DOHH2 (cell line): ENCODE data around the gene MACROD2.

ENCODE experiments used
- H3F3A ChIP-seq: fragments of 200-600 bp; sonication (generic), shearing (Covaris generic); 2 replicates; pipeline ENCODE4 v1.6.0; 2016; ENCODE audit warnings: antibody characterized with exemption, mild to moderate bottlenecking; ENCODE audit not compliant: control insufficient read depth, insufficient read depth
- H3K27ac ChIP-seq: fragments of 200-600 bp; sonication (generic); 2 replicates; pipeline ENCODE4 v1.5.1; 2014; ENCODE audit warnings: low read depth, mild to moderate bottlenecking, low read length, moderate library complexity
- H3K27me3 ChIP-seq: fragments of 200-600 bp; sonication (generic); 2 replicates; pipeline ENCODE4 v1.6.1; 2014; ENCODE audit warnings: mild to moderate bottlenecking, low read length, mixed read lengths; ENCODE audit not compliant: control insufficient read depth
- H3K36me3 ChIP-seq: fragments of 200-600 bp; sonication (generic); 2 replicates; pipeline ENCODE4 v1.6.1; 2014; ENCODE audit warnings: mild to moderate bottlenecking, low read length, moderate library complexity, mixed read lengths; ENCODE audit not compliant: control insufficient read depth
- H3K4me1 ChIP-seq: fragments of 200-600 bp; sonication (generic); 2 replicates; pipeline ENCODE4 v1.6.1; 2014; ENCODE audit warnings: mild to moderate bottlenecking, low read length, mixed read lengths; ENCODE audit not compliant: control insufficient read depth
- H3K4me2 ChIP-seq: fragments of 200-600 bp; sonication (generic); 2 replicates; pipeline ENCODE4 v1.6.0; 2014; ENCODE audit warnings: mild to moderate bottlenecking, low read length, moderate library complexity
- H3K4me3 ChIP-seq: fragments of 200-600 bp; sonication (generic); 2 replicates; pipeline ENCODE4 v1.5.1; 2014; ENCODE audit warnings: mild to moderate bottlenecking, low read length, mixed read lengths
- H3K79me2 ChIP-seq: fragments of 200-600 bp; sonication (generic); 2 replicates; pipeline ENCODE4 v1.6.1; 2014; ENCODE audit warnings: mild to moderate bottlenecking, low read length, mixed read lengths; ENCODE audit not compliant: control insufficient read depth
- H3K9me2 ChIP-seq: fragments of 200-600 bp; sonication (generic); replicated peaks from 2 replicates; pipeline ENCODE4 v1.6.1; 2014; ENCODE audit warnings: mild to moderate bottlenecking, low read length, mixed read lengths; ENCODE audit not compliant: control insufficient read depth
- H3K9me3 ChIP-seq: fragments of 200-600 bp; sonication (generic); 2 replicates; pipeline ENCODE4 v1.6.1; 2014; ENCODE audit warnings: antibody characterized with exemption, low read length, mixed read lengths; ENCODE audit not compliant: control insufficient read depth, insufficient read depth
- H4K20me1 ChIP-seq: fragments of 200-600 bp; sonication (generic); 2 replicates; pipeline ENCODE4 v1.6.0; 2014; ENCODE audit warnings: low read depth, mild to moderate bottlenecking, antibody characterized with exemption, low read length, moderate library complexity; ENCODE audit not compliant: control insufficient read depth, insufficient read depth
- CTCF ChIP-seq: fragments of 200-600 bp; sonication (generic); IDR thresholded peaks from one replicate; pipeline ENCODE4 v1.5.1; 2014; ENCODE audit warnings: antibody characterized with exemption, mild to moderate bottlenecking, low read depth, low read length; ENCODE audit not compliant: poor library complexity, severe bottlenecking
- EZH2phosphoT487 ChIP-seq: fragments of 200-600 bp; sonication (generic); IDR thresholded peaks from 2 replicates; pipeline ENCODE4 v1.6.1; 2017; ENCODE audit warnings: borderline replicate concordance, mild to moderate bottlenecking, antibody characterized with exemption, low read length, moderate library complexity, mixed read lengths

MACROD2 gene

GRCh38 chr20:15703171-15703911, 1708.0 kb downstream of the MACROD2 start:
- Histone ChIP-seq H3K4me2 (no peak overlapping the region), H3K4me1 (no peaks in the 10 kb centered on the region), H4K20me1 (no peaks in the 10 kb centered on the region), H3K36me3 (no peaks in the 10 kb centered on the region), H3F3A (no peaks in the 10 kb centered on the region), H3K27ac (no peak overlapping the region), H3K4me3 (no peak overlapping the region), H3K9me2 (no peaks in the 10 kb centered on the region), H3K79me2 (no peaks in the 10 kb centered on the region), H3K9me3 (no peaks in the 10 kb centered on the region), H3K27me3 (no peaks in the 10 kb centered on the region)
- TF ChIP-seq EZH2phosphoT487 = no peak

- Histone ChIP-seq H3K27me3 (no peaks in the 10 kb centered on the region), H3K27ac (no peak overlapping the region), H3K9me3 (no peaks in the 10 kb centered on the region), H3K9me2 (no peaks in the 10 kb centered on the region), H3K36me3 (no peaks in the 10 kb centered on the region), H3F3A (no peaks in the 10 kb centered on the region), H3K4me1 (no peaks in the 10 kb centered on the region), H3K79me2 (no peaks in the 10 kb centered on the region), H4K20me1 (no peaks in the 10 kb centered on the region), H3K4me2 (no peak overlapping the region), H3K4me3 (no peak overlapping the region)
- TF ChIP-seq CTCF (no peak), EZH2phosphoT487 (no peak)
Measured at GRCh38 chr20:15705975-15706374, 1710.7 kb downstream of the MACROD2 start.

- H3K4me2 ChIP-seq = no peak overlapping the region
- no peak overlapping the region for H3K27ac ChIP-seq
- H4K20me1 ChIP-seq = no peaks in the 10 kb centered on the region
- no peak overlapping the region for H3K4me3 ChIP-seq
- H3K9me3 ChIP-seq = no peaks in the 10 kb centered on the region
- no peaks in the 10 kb centered on the region for H3F3A ChIP-seq
- H3K4me1 ChIP-seq = no peaks in the 10 kb centered on the region
- H3K9me2 ChIP-seq = no peaks in the 10 kb centered on the region
- no peak for TF ChIP-seq CTCF
- TF ChIP-seq EZH2phosphoT487 = no peak
- H3K79me2 ChIP-seq = no peaks in the 10 kb centered on the region
- H3K27me3 ChIP-seq = no peaks in the 10 kb centered on the region
- no peaks in the 10 kb centered on the region for H3K36me3 ChIP-seq
Measured at GRCh38 chr20:15706719-15707118, 1711.4 kb downstream of the MACROD2 start.

GRCh38 chr20:15708984-15709598, 1713.8 kb downstream of the MACROD2 start:
- no peak overlapping the region for H3K4me2 ChIP-seq
- H3K79me2 ChIP-seq = no peaks in the 10 kb centered on the region
- H3K27ac ChIP-seq = no peak overlapping the region
- no peaks in the 10 kb centered on the region for H3K36me3 ChIP-seq
- no peaks in the 10 kb centered on the region for H3K9me2 ChIP-seq
- TF ChIP-seq CTCF = peak; percentile 63
- TF ChIP-seq EZH2phosphoT487 = no peak
- no peaks in the 10 kb centered on the region for H3K4me1 ChIP-seq
- H4K20me1 ChIP-seq = no peaks in the 10 kb centered on the region
- H3K27me3 ChIP-seq = no peaks in the 10 kb centered on the region
- no peaks in the 10 kb centered on the region for H3F3A ChIP-seq
- H3K9me3 ChIP-seq = no peaks in the 10 kb centered on the region
- no peak overlapping the region for H3K4me3 ChIP-seq
